ENCODE results near the gene DSCAM.

GRCh38 chr21:40638466-40639251 is 208.3 kb downstream of the DSCAM start:
- no peak for TF ChIP-seq CTCF (IDR thresholded peaks at IDR 0.05 in 8 of 11, conservative IDR thresholded peaks at IDR 0.05 in 3 of 11)
- no peak for TF ChIP-seq POLR2A (IDR thresholded peaks at IDR 0.05)
- no peak for TF ChIP-seq POLR2AphosphoS5 (IDR thresholded peaks at IDR 0.05)

Measured in spleen (tissue), 7 donors.